HepG2 (cell line): Measurements from ENCODE around the gene TBKBP1. TPM values are rescaled to one million over a fixed set of nuclear protein-coding genes. Genes with fewer than 3 reads are reported as not detected.

Experiments
- ATF3 ChIP-seq: sonication (generic); formaldehyde crosslinking; IDR thresholded peaks from 2 replicates; pipeline ENCODE4 v1.4.0; 2020; ENCODE audit warnings: missing genetic modification reagents
- BORCS8-MEF2B ChIP-seq: sonication (generic); formaldehyde crosslinking; IDR thresholded peaks from 2 replicates; pipeline ENCODE4 v1.8.0; 2022; ENCODE audit warnings: mild to moderate bottlenecking, missing genetic modification reagents
- CBX2 ChIP-seq, 2 experiments: fragments of 200-600 bp in 1 of 2; sonication (generic); formaldehyde crosslinking in 1 of 2; IDR thresholded peaks; 2 replicates each; pipeline versions ENCODE4 v1.7.0 to v1.8.1; 2018 to 2022; ENCODE audit warnings: low read depth in 2 of 2, low read length in 1 of 2, mild to moderate bottlenecking in 1 of 2, missing genetic modification reagents in 1 of 2
- CREBL2 ChIP-seq: sonication (generic); formaldehyde crosslinking; IDR thresholded peaks from 2 replicates; pipeline ENCODE4 v1.8.1; 2023; ENCODE audit warnings: missing genetic modification reagents, mild to moderate bottlenecking, borderline replicate concordance
- EP300 ChIP-seq, 3 experiments: sonication (generic) in 1 of 3; formaldehyde crosslinking in 1 of 3; IDR thresholded peaks; 2 replicates each; pipeline versions ENCODE4 v1.5.1 to v1.6.1; 2011 to 2020; ENCODE audit warnings: low read depth in 2 of 3, low read length in 2 of 3, borderline replicate concordance in 1 of 3, improper control_type of control experiment in 1 of 3, mild to moderate bottlenecking in 1 of 3, missing genetic modification reagents in 1 of 3, moderate library complexity in 1 of 3
- FIP1L1 ChIP-seq: fragments of 200-400 bp; formaldehyde crosslinking; IDR thresholded peaks from 2 replicates; pipeline ENCODE4 v1.6.1; 2018; ENCODE audit warnings: low read depth, mild to moderate bottlenecking, low read length, moderate library complexity, borderline replicate concordance; ENCODE audit not compliant: insufficient read depth
- FOXJ3 ChIP-seq: sonication (generic); formaldehyde crosslinking; IDR thresholded peaks from 2 replicates; pipeline ENCODE4 v1.4.0; 2020; ENCODE audit warnings: missing genetic modification reagents, mild to moderate bottlenecking, borderline replicate concordance
- FOXP4 ChIP-seq: sonication (generic); formaldehyde crosslinking; IDR thresholded peaks from 2 replicates; pipeline ENCODE4 v1.4.0; 2020; ENCODE audit warnings: missing genetic modification reagents
- ISX ChIP-seq: sonication (generic); formaldehyde crosslinking; conservative IDR thresholded peaks from 2 replicates; pipeline ENCODE4 v1.5.0; 2020; ENCODE audit warnings: missing genetic modification reagents
- KLF12 ChIP-seq: sonication (generic); formaldehyde crosslinking; IDR thresholded peaks from 2 replicates; pipeline ENCODE4 v1.4.0; 2020; ENCODE audit warnings: missing genetic modification reagents, borderline replicate concordance
- POGZ ChIP-seq: sonication (generic); formaldehyde crosslinking; IDR thresholded peaks from 2 replicates; pipeline ENCODE4 v1.4.0; 2020; ENCODE audit warnings: mild to moderate bottlenecking, missing genetic modification reagents
- RFX5 ChIP-seq: IDR thresholded peaks from 2 replicates; pipeline ENCODE4 v1.6.1; 2011; ENCODE audit warnings: low read depth, low read length, improper control_type of control experiment
- SRSF4 ChIP-seq: fragments of 200-400 bp; formaldehyde crosslinking; IDR thresholded peaks from one replicate; pipeline ENCODE4 v1.6.1; 2018; ENCODE audit warnings: mild to moderate bottlenecking, low read depth, low read length, moderate library complexity; ENCODE audit not compliant: poor library complexity, severe bottlenecking
- TOPORS ChIP-seq: sonication (generic); formaldehyde crosslinking; IDR thresholded peaks from 2 replicates; pipeline ENCODE4 v1.8.0; 2023; ENCODE audit warnings: mild to moderate bottlenecking, missing genetic modification reagents
- ZFP82 ChIP-seq: sonication (generic); formaldehyde crosslinking; IDR thresholded peaks from 2 replicates; pipeline ENCODE4 v1.5.1; 2020; ENCODE audit warnings: mild to moderate bottlenecking, missing genetic modification reagents, borderline replicate concordance
- ZMYM3 ChIP-seq: sonication (generic); formaldehyde crosslinking; IDR thresholded peaks from 2 replicates; pipeline ENCODE4 v1.5.1; 2020; ENCODE audit warnings: mild to moderate bottlenecking, missing genetic modification reagents
- ZNF337 ChIP-seq: sonication (generic); formaldehyde crosslinking; IDR thresholded peaks from 2 replicates; pipeline ENCODE4 v1.5.1; 2020; ENCODE audit warnings: missing genetic modification reagents, low read depth, mild to moderate bottlenecking, borderline replicate concordance
- ZNF605 ChIP-seq: sonication (generic); formaldehyde crosslinking; IDR thresholded peaks from 2 replicates; pipeline ENCODE4 v1.8.0; 2022; ENCODE audit warnings: mild to moderate bottlenecking, missing genetic modification reagents
- ZNF616 ChIP-seq: sonication (generic); formaldehyde crosslinking; IDR thresholded peaks from 2 replicates; pipeline ENCODE4 v1.5.0; 2020; ENCODE audit warnings: low read depth, mild to moderate bottlenecking, missing genetic modification reagents
- ZNF781 ChIP-seq: sonication (generic); formaldehyde crosslinking; IDR thresholded peaks from 2 replicates; pipeline ENCODE4 v1.5.1; 2020; ENCODE audit warnings: borderline replicate concordance, mild to moderate bottlenecking, missing genetic modification reagents; ENCODE audit errors: not compliant biosample characterization
- ZNF788 ChIP-seq: sonication (generic); formaldehyde crosslinking; IDR thresholded peaks from 2 replicates; pipeline ENCODE4 v1.5.0; 2020; ENCODE audit warnings: mild to moderate bottlenecking, missing genetic modification reagents, borderline replicate concordance
- polyA plus RNA-seq, 8 experiments: library from polyadenylated mRNA; depleted of rRNA in 3 of 8; stranded (reverse) in 7 of 8; unstranded in 1 of 8; fragments of >200 nt; fragmentation: Illumina TruSeq in 4 of 8; extraction: Trizol in 4 of 8; gene quantifications; 2 replicates each; pipeline versions ENCODE4 v1.2.1 to v1.2.3, GENCODE V29; 2011 to 2016; ENCODE audit warnings: low read depth in 4 of 8, missing spikeins in 1 of 8, mixed read lengths in 1 of 8; ENCODE audit not compliant: insufficient read depth in 1 of 8
- total RNA-seq, 5 experiments: library from RNA; depleted of rRNA; stranded (reverse); fragments of >200 nt; fragmentation: Illumina TruSeq; extraction: Trizol; gene quantifications; 2 replicates each; pipeline ENCODE4 v1.2.3, GENCODE V29; 2016; ENCODE audit warnings: low read depth in 1 of 5
- TF ChIP-seq, protein P1 (sequence below): sonication (generic); formaldehyde crosslinking; IDR thresholded peaks from 2 replicates; pipeline ENCODE4 v1.4.0; 2020; ENCODE audit warnings: missing genetic modification reagents, borderline replicate concordance
- TF ChIP-seq, protein P2 (sequence below): IDR thresholded peaks from 2 replicates; pipeline ENCODE4 v1.6.1; 2012; ENCODE audit warnings: inconsistent platforms

Gene TBKBP1
- total and polyA plus RNA-seq, 2 of the 13 experiments (the other 11 are each of a cell fraction or from before 2014, with no cell fraction given), result 2.6 to 7.0 TPM

- TF ChIP-seq ATF3 (CRISPR knock-in tag) (no peak), ZNF781 (CRISPR knock-in tag) (no peak), BORCS8-MEF2B (CRISPR knock-in tag) (no peak), TOPORS (CRISPR knock-in tag) (no peak), FIP1L1 (no peak), FOXP4 (CRISPR knock-in tag) (0 out of 2 replicates have a peak, but pooled peaks have one; percentile 2), ZMYM3 (no peak; the same call in 1 of the 2 replicates), ISX (CRISPR knock-in tag) (no peak), ZNF605 (0 out of 2 replicates have a peak, but pooled peaks have one; percentile 22), CREBL2 (CRISPR knock-in tag) (no peak), POGZ (CRISPR knock-in tag) (0 out of 2 replicates have a peak, but pooled peaks have one; percentile 34), ZNF337 (CRISPR knock-in tag) (no peak), EP300 (IDR thresholded peaks at IDR 0.05; ENCODE audit: low read depth in 2 of 2, low read length in 2 of 2) (no peak), EP300 (CRISPR knock-in tag; IDR thresholded peaks at IDR 0.05; ENCODE audit: borderline replicate concordance) (no peak), ZNF788 (CRISPR knock-in tag) (no peak), CBX2 (IDR thresholded peaks at IDR 0.05; ENCODE audit: low read depth, low read length) (no peak), CBX2 (CRISPR knock-in tag; IDR thresholded peaks at IDR 0.05; ENCODE audit: low read depth) (no peak), KLF12 (CRISPR knock-in tag) (no peak), SRSF4 (no peak), ZFP82 (no peak), RFX5 (no peak), ZNF616 (CRISPR knock-in tag) (no peak), FOXJ3 (CRISPR knock-in tag) (no peak)
- TF ChIP-seq, protein P1, sequence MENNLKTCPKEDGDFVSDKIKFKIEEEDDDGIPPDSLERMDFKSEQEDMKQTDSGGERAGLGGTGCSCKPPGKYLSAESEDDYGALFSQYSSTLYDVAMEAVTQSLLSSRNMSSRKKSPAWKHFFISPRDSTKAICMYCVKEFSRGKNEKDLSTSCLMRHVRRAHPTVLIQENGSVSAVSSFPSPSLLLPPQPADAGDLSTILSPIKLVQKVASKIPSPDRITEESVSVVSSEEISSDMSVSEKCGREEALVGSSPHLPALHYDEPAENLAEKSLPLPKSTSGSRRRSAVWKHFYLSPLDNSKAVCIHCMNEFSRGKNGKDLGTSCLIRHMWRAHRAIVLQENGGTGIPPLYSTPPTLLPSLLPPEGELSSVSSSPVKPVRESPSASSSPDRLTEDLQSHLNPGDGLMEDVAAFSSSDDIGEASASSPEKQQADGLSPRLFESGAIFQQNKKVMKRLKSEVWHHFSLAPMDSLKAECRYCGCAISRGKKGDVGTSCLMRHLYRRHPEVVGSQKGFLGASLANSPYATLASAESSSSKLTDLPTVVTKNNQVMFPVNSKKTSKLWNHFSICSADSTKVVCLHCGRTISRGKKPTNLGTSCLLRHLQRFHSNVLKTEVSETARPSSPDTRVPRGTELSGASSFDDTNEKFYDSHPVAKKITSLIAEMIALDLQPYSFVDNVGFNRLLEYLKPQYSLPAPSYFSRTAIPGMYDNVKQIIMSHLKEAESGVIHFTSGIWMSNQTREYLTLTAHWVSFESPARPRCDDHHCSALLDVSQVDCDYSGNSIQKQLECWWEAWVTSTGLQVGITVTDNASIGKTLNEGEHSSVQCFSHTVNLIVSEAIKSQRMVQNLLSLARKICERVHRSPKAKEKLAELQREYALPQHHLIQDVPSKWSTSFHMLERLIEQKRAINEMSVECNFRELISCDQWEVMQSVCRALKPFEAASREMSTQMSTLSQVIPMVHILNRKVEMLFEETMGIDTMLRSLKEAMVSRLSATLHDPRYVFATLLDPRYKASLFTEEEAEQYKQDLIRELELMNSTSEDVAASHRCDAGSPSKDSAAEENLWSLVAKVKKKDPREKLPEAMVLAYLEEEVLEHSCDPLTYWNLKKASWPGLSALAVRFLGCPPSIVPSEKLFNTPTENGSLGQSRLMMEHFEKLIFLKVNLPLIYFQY (CRISPR knock-in tag), result no peak
- TF ChIP-seq, protein P2, sequence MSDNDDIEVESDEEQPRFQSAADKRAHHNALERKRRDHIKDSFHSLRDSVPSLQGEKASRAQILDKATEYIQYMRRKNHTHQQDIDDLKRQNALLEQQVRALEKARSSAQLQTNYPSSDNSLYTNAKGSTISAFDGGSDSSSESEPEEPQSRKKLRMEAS, result no peak
Measured at GRCh38 chr17:47687328-47687690, 6.7 kb upstream of the TBKBP1 start (continued).
